Stimulated activated CD4-positive, alpha-beta T cell treated with anti-CD3 and anti-CD28 coated beads, Interleukin-12 subunit alpha, Interleukin-12 subunit beta, amount 100 ng/mL, for 4 hours (primary cell): Measurements from ENCODE around the gene AGPAT3.
A peak's percentile ranks its signal among the peaks of the same experiment; 100 is the strongest.

Source experiments
- DNase-seq: peaks from one replicate; pipeline ENCODE4 v3.0.0-alpha.2; 2020

Gene AGPAT3

DNA sequence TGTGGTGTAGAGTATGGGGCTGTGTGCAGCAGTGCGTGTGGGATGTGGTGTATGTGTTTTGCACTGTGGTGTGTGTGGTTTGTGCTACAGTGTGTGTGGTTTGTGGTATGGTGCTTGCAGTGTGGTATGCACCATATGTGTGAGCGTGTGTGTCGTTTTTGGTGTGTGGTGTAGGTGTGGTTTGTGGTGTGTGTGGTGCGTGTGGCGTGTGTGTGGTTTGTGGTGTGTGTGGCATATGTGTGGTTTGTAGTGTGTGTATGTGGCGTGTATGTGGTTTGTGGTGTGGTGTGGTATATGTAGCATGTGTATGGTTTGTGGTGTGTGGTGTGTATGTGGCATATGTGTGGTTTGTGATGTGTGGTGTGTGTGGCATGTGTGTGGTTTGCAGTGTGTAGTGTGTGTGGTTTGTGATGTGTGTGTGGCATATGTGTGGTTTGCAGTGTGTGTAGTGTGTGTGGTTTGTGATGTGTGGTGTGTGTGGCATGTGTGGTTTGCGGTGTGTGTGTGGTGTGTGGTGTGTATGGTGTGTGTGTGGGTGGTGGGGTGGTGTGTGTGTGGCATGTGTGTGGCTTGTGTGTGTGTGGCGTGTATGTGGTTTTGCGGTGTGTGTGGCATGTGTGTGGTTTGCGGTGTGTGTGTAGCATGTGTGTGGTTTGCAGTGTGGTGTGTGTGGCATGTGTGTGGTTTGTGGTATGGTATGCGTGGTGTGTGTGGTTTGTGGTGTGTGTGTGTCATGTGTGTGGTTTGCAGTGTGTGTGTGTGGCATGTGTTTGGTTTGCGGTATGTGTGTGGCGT is 93.5 kb downstream of the AGPAT3 start:
- DNase-seq: no peak

DNA sequence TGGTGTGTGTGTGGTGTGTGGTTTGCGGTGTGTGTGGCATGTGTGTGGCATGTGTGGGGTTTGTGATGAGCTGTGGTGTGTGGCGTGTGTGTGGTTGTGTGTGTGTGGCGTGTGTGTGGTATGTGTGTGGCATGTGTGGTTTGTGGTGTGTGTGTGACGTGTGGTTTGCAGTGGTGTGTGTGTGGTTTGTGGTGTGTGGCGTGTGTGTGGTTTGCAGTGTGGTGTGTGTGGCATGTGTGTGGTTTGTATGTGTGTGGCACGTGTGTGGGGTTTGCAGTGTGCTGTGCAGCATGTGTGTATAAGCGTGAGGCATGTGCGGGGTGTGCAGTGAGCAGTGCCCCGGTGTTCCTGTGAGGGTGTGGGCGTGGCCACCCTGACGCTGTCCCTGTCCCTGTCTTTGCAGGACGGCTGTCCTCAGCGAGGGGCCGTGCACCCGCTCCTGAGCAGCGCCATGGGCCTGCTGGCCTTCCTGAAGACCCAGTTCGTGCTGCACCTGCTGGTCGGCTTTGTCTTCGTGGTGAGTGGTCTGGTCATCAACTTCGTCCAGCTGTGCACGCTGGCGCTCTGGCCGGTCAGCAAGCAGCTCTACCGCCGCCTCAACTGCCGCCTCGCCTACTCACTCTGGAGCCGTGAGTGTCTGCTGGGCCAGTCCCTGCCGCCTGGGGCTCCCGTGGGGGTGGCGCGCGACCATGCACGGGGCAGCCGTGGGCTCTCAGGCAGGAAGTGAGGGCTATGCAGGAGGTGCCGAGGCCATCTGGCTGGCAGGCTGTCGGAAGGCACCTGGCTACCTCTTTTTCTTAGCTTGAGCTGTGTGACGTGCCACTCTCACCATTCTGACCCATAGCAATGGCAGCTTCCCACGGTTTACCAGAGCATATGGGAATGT is 94.5 kb downstream of the AGPAT3 start:
- no peak for DNase-seq

DNA sequence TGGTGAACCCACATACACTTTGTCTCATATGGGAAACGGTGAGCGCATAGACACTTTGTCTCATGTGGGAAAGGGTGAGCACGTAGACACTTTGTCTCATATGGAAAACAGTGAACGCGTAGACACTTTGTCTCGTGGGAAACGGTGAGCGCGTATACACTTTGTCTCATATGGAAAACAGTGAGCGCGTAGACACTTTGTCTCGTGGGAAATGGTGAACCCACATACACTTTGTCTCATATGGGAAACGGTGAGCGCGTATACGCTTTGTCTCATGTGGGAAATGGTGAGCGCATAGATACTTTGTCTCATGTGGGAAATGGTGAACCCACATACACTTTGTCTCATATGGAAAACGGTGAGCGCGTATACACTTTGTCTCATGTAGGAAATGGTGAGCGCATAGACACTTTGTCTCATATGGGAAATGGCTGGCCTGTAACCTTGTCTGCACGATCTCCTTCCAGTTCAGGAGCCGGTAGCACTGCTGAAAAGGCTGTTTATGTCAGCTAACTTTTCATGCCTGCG is 96.4 kb downstream of the AGPAT3 start:
- DNase-seq: no peak

DNA sequence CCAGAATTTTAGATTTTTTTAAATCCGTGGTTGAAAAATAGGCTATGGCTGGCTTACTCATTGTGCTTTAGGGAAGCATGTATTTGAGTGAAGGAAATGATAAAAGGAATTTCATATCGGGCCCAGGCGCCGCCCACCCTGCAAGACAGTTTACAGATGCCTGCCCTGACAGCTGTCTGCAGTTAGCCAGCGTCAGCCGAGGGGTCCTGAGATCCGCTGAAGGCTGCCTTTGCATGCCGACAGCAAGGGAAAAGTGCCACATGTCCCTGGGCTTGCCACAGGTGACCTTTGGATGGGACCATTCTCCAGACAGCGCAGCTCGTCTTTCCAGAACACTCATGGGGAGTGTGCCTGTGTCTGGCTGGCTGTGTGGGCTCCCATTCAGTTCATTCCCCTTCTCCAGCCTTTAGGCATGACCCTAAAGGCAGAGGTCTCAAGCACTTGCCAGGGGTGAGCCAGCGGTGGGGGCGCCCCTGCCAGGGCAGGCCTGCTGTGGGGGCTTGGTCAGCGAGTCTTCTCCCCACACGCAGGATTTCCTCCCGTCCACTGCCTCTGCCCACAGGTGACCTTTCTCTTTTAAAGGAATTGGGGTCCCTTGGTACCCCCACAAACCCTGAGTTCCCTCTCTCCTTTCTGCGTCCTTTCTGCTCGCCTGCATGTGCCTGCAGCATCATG is 101.0 kb downstream of the AGPAT3 start:
- DNase-seq: no peak

DNA sequence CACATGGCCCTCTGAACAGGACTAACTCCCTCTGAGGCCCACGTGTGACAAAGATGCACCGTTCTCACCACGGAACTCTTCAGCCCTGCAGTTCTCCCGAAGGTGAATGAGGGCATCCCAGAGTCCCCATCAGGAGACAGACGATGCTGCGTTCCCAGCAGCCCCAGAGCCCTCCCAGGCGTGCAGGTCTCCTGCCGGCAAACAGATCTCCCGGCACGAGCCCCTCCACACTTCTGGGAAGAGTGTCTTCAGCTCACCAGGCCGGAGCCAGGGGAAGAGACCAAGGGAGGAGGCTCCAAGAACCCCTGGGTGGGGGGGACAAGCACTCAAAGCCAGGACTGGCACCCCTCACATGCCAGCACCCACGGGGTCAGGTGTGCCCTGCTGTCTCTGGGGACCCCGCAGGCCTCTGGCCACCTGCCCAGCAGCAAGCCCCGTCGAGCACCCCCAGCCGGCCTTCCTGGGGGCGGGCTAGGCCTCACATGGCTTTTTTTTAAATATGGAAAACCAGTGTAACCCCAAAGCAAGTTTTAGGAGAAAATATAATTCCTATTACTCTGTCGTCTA is 102.0 kb downstream of the AGPAT3 start:
- DNase-seq: no peak

DNA sequence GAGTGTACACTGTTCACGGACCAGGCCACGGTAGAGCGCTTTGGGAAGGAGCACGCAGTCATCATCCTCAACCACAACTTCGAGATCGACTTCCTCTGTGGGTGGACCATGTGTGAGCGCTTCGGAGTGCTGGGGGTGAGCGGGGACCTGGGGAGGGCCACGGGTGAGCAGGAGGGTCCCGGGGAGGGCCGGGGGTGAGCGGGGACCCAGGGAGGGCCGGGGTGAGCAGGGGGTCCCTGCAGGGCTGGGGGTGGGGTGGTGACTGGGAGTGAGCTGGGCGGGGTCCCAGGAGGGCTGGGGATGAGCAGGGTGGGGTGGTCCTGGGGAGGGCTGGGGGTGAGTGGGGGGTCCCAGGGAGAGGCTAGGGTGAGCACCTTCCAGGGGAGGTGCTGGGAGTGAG is 103.0 kb downstream of the AGPAT3 start:
- no peak for DNase-seq

DNA sequence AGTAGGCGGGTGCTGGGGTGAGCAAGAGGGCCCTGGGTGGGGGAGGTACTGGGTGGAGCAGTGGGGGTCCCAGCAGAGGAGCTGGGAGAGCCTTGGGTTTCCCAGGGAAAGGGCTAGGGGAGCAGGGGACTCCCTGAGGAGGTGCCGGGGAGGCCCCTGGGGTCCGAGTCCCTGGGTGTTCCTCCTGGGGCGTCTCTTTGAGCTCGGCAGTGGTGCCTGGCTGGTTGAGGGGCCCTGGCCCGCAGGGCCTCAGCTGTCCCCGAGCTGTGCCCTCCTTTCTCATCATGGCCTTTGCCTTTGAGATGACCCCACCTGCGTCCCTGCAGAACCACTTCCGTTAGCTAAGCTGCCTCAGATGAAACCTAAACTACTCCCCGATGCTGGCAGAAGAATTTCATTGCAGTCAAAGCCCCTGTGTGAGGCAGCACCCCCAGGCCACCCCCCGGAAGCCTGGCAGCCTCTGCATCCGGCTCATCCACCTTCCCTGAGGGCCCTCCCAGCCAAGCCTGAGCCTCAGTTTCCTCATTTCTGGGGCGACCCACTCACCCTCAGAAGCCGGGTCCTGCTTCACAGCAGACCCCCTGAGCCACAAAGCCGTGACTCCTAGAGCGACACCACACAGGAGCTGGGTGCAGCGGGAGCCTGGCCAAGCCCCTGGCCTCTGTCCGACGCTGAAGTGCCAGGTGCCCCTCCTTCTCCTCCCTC is 103.5 kb downstream of the AGPAT3 start:
- DNase-seq: no peak

DNA sequence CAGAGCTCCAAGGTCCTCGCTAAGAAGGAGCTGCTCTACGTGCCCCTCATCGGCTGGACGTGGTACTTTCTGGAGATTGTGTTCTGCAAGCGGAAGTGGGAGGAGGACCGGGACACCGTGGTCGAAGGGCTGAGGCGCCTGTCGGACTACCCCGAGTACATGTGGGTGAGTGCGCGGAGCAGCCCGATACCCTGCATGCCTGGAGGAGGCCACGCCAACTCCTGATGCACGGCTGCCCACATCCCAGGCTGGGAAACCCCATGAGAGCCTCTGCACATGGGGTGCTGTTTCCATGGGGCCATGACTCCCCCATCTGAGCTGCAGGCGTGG is 104.1 kb downstream of the AGPAT3 start:
- no peak for DNase-seq

DNA sequence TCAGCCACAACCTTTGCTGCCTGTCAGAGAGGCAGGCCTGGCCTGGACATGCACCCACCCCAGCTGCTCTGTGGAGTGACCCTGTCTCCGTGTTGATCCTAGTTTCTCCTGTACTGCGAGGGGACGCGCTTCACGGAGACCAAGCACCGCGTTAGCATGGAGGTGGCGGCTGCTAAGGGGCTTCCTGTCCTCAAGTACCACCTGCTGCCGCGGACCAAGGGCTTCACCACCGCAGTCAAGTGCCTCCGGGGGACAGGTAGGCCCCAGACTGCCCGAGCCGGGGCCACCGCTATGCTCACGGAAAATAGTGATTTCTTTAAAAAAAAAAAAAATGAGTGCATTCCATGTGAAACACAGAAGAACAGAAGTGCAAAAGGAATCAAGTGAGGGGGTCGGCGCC is 105.5 kb downstream of the AGPAT3 start:
- DNase-seq: no peak

DNA sequence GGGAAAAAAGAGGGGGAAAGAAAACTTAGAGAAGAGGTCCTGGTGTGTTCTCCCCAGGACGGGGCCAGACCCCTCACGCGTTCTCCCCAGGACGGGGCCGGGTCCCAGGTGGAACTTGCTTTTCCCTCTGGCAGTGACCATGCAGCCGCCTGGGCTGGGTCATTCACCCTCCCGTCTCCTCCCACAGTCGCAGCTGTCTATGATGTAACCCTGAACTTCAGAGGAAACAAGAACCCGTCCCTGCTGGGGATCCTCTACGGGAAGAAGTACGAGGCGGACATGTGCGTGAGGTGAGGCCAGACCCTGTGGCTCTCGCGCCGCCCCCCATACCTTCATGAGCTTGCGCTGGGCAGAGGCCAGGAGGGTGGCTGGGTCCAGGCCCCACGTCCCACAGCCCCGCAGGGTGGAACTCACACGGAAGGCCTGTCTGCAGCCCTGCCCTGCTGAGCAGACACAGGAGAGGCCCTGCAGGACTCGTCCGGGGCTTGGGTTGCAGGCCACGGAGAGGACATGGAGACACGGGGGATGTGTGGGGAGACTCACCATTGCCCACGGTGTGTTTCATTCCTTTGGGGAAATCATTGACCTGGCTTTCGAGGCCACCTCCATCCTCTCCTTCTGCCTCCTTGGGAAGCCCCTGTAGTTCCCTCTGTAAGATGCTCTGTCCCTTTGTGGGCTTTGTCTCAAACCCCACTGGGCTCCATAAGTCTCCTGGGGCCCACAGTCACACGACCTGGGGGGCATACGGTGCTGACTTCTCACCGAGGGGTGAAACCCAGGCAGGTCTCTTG is 106.4 kb downstream of the AGPAT3 start:
- DNase-seq: no peak

DNA sequence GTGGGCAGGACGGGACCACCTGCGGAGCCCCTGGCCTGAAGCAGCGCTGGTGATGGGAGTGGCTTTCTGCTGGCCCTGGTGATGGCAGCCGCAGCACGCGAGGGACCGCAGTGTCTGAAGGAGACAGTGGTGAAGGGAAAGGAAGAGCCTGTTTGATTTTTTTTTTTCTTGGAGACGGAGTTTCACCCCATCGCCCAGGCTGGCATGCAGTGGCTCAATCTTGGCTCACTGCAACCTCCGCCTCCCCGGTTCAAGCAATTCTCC is 106.9 kb downstream of the AGPAT3 start:
- no peak for DNase-seq

DNA sequence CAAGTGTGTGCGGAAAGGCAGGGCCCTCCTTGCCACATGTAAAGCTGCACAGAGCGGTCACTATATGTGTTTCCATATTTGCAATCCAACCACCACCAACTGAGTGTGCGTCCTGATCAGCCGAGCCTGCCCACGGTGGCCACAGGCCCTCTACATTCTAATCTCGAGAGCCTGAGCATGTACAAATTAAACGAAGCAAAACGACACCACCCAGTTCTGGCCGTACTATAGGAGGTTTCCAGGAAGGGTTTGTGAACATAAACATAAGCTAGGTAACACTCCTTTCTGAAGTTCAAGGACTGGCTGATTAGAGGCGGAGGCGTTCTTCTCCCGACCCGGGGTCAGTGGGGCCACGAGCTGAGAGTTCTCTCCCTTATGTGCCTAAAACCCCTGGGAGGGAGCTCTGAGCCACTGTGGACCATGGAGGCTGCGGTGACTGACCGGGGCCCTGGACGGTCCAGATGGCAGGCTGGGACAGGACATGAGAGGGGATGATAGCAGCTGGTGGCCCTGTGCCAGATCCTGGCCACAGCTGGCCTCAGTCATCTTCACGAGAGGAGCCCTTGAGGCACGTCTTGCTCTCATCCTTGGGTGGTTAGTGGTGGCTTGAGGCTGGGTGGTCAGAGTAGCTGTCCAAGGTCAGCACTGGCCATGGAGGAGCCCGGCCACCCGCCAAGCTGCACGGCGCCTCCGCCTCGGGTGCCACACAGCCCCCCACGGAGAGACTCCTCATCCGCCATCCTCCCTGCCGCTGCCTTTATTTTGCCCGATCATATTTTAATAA is 108.0 kb downstream of the AGPAT3 start:
- DNase-seq: no peak

DNA sequence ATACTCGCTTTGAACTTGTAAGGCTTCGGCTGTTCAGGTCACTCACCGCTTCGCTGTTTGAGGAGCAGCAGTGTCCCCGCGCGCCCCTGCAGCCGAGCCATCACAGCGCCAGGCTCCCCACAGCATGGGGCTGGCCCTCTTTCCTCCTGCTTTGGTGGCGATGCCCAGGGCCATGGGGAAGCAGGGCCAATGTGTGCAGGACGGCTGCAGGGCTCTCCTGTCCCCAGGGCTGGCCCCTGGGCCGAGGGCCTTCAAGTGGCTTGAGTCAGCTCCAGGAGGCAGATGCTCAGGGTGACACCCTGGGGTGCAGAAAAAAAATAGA is 108.6 kb downstream of the AGPAT3 start:
- DNase-seq: no peak

DNA sequence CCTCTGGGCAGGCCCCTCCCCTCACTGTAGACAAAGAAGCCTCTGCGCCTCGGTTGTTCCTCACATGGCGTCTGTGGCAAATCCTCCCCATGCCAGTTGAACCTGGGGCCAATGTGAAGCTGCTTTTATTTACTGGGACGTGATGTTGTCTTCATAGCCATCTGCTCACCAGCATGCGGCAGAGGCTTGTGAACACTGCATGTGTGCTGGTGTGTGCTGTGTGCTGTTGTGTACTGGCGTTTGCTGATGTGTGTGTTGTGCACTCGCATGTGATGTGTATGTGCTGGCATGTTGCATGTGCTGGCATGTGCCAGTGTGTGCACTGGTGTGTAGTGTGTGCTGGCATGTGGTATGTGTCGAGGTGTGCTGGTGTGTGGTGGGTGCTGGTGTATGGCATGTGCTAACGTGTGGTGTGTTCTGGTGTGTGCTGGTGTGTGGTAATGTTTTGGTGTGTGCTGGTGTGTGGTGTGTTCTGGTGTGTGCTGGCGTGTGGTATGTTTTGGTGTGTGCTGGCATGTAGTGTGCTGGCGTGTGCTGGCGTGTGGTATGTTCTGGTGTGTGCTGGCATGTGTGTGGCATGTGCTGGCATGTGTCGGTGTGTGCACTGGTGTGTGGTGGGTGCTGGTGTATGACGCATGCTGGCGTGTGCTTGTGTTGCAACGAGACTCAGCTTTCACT is 109.9 kb downstream of the AGPAT3 start:
- DNase-seq: no peak

DNA sequence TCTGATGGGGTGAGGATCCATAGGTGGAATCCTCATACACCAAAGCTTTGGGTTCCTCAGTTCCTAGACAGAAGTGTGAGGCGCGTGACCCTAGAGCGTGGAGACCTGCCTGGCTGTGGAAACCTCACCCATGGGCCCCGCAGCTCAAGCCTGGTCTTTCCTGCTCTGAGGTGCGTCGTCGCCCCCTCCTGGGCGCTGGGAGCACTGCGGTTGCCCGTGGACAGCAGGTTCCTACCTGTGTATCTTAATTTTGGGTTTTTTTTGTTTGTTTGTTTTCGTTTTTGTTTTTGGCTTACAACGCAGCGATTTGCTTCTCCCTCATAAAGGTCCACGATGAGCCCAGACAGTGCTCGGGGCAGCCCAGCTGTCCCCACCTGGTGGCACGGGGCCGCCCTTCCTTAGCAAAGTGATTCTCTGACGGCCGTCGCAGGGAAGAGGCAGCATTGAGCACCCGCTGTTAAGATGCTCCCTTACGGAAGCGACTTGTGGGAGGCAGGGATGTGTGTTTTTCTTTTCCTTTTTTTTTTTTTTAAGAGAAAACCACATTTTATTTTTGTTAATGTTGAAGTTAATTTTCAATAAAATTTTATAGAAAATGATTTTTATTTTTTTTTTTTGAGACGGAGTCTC is 110.6 kb downstream of the AGPAT3 start:
- peak; percentile 81 for DNase-seq

DNA sequence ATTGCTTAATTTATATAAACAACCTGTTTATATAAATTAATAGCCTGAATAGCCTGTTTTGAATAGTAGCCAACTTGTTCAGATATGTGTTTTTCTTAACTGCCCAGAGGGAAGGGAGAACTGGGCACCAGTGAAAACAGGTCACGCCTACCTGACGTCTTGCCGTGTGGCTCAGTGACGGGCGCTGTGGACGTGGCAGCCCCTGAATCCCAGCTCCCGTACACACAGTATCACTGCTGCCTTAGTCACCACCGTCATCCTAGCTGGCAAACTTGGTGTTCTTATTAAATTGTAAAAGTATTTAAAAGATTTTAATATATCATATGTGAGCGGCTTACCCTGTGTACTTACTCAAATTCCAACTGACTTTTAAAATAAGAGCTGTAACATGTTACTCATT is 111.6 kb downstream of the AGPAT3 start:
- DNase-seq: no peak

DNA sequence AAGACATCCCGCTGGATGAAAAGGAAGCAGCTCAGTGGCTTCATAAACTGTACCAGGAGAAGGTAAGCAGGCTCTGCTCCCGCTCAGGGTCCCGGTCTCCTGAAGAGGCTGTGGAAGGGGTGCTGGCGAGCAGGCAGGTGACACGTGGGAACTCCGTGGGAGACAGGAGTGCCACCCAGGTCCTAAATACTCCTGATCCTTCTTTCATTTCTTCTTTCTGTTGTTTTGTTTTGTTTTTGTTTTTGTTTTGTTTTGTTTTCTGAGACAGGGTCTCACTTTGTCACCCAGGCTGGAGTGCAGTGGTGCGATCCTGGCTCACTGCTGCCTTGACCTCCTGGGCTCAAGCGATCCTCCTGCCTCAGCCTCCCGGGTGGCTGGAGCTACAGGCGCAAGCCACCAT is 113.0 kb downstream of the AGPAT3 start:
- DNase-seq: no peak

DNA sequence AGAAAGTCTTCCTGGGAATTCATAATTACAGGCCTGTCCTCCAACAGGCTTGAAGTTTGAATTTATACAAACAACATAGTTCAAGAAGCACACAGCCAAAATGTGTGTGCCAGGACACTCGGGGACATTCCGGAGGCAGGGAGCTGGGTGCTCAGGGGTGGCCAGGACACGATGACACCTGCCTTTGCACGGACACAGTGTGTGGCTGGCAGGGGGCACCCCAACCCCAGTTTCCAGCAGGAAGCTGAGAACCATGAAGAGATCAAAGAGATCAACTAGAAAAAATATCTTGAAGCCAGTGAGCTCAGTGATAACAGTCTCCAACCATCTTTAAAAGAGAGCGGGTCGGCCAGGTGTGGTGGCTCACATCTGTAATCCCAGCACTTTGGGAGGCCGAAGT is 114.6 kb downstream of the AGPAT3 start:
- no peak for DNase-seq

DNA sequence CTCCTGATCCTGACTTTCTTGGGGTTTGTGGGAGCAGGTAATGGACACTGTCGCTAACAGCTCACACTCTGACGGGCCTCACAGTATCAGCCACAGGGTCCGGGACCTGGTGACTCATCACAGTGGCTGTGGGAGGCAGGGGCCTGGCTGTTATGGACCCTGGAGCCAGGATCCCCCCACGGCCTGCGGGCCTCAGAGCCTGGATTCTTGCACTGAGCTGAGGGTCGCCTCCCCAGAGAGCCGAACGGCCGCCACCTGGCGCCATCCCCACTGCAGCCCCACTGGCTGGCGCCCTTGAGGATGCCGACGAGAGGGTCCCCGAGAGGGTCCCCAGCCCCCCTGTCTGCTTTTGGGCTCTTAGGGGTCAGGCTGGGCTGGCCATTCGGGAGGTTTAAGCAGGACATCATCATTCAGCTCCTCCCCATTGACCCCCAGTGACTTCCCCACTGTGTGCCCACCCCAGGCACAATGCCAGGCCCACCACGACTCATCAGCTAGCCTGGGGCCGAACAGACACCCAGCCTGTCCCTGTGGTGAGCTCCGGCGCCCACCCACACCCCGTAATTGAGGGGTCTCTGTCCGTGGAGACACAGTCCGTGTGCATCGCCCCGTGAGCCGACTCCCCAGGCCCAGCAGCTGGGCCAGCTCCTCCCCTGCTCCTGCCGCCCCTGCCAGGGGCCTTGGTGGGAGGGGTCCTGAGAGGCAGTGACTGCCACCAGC is 116.3 kb downstream of the AGPAT3 start:
- no peak for DNase-seq

DNA sequence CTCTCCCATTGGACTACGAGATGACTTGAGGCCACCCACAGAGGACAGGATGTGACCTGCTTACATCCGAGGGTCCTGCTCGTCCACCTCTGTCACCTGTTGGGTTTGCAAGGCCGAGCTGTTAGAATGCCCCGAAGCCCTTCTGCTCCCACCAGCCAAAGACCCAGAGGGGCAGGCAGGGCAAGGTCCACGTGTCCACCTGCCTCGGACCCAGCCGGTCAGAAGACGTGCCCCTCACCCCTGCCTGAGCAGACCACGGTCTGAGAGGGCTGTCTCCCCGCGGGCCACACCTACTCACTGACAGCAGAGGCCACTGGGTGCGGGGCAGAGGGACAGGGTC is 116.8 kb downstream of the AGPAT3 start:
- DNase-seq: no peak
